Measurements from ENCODE around the gene AFDN.
"Not testable (repeated sequence)": the region's sequence is repeated elsewhere in the genome, so short reads cannot be mapped to it uniquely, and the experiment has no call there.

Gene AFDN

DNA sequence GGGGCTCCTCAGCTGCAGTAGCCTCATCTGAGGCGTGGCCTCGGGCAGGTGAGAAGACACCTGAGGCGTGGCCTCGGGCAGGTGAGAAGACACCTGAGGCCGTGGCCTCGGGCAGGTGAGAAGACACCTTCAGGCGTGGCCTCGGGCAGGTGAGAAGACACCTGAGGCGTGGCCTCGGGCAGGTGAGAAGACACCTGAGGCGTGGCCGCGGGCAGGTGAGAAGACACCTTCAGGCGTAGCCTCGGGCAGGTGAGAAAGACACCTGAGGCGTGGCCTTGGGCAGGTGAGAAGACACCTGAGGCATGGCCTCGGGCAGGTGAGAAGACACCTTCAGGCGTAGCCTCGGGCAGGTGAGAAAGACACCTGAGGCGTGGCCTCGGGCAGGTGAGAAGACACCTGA lies 174.8 kb downstream of the AFDN start:
- not testable (repeated sequence) for ATAC-seq, DNase-seq

DNA sequence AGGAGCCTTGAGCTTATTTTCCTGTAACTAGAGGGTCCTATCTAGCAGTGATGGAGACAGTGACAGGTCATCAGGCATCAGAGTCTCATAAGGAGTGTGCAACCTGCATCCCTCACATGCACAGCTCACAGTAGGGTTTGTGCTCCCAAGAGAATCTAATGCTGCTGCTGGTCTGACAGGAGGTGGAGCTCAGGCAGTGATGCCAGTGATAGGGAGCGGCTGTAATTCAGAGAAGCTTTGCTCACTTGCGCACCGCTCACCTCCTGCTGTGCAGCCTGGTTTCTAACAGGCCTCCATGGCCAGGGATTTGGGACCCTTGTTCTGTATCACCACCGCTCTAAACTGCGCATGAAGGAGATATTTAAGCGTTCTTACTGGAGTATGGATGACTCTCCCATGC lies 176.1 kb downstream of the AFDN start:
- no peak for DNase-seq
- no peak for ATAC-seq

DNA sequence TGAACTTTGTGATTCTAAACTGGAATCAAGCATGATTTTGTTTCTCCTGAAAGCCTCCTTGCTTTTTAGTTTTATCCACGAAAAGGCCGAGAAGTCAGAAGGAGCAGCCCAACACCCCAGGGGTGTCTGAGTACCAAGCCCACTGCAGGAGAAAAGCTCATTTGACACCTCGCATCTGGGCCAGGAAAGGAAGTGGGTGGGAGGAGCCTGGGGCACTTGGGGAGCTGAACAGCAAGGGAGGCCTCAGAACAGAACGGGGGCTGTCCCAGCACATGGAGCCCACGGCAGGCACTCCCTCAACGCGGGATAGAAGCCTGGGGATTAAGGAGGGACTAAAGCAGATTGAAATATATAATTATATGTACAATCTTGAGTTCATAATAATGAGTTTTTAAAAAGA lies 177.3 kb downstream of the AFDN start:
- DNase-seq: no peak
- ATAC-seq: no peak

DNA sequence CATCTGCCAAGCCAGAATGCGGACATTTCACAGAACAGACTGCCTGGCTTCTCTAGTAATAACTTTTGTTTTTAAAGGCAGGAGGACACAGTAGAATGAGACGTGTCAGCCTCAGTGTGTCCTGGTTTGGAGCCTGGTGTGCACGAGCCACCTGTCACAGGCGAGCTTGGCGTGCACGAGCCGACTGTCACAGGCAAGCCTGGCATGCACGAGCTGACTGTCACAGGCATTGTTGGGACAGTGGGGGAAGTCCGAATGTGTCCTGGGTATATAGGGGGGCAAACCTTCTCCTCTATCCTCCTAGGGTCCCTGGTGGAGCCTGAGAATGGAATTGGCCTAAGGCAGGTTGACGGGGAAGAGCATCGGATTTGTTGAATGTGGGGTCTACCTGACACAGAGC lies 178.2 kb downstream of the AFDN start:
- DNase-seq: no peak
- no peak for ATAC-seq

DNA sequence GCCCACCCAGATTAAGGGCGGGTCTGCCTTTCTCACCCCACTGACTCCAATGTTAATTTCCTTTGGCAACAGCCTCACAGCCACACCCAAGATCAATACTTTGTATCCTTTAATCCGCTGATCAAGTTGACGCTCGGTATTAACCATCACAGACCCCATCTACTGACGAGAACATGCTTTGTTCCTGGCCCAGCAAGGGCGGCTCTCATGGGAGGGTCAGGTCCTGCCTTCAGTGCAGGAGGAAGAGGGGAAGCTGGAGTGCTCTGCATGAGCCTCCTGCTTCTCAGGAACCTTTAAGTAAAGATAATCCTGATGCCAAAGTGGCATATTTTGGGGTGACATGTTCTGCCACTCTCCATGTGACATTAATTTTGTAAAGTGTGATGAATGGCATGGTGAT lies 179.1 kb downstream of the AFDN start:
- DNase-seq: no peak
- no peak for ATAC-seq

DNA sequence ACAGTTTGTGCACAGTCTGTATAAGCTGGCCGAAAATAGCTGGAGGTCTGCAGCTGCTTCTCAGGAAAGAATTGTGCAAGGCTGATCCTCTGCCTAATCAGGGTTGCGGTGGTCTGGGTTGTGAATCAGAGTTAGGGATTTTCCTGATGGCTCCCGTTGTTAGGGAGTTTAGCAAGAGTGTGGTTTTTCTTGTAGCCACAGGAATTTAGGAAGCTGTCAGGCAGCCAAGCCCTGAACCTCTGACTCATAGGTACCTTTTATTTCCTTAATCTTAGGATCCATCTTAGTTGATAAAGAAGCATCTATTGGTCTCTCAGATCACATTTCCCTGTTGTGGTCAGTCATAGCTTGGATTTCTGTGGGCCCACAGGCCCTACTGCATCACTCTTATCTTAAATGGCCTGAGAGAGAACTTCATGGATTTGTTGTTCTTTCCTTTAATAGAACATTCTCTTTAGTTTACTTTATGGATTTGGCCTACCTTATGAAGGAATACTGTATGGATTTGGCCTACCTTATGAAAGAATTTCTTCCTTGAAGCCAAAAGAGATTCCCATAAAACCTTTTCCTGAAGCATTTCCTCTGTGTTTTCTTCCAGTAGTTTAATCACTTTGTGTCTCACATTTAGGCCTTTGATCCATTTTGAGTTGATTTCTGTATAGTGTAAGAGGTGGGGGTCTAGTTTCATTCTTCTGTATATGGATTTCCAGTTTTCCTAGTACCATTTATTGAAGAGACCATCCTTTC lies 181.1 kb downstream of the AFDN start:
- ATAC-seq (no peak), DNase-seq (no peak)

DNA sequence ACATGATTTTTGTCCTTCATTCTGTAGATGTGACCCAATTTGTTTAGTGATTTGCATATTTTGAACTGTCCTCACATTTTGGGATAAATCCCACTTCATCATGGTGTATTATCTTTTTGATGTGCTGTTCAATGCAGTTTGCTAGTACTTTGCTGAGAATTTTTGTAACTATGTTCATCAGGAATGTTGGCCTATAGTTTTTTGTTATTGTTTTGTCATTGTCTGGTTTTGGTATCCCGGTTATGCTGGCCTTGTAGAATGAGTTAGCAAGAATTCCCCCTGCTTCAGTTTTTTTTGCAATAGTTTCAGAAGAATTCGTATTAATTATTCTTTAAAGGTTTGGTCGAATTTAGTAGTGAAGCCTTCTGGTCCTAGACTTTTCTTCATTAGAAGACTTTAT lies 182.6 kb downstream of the AFDN start:
- ATAC-seq (no peak), DNase-seq (no peak)

DNA sequence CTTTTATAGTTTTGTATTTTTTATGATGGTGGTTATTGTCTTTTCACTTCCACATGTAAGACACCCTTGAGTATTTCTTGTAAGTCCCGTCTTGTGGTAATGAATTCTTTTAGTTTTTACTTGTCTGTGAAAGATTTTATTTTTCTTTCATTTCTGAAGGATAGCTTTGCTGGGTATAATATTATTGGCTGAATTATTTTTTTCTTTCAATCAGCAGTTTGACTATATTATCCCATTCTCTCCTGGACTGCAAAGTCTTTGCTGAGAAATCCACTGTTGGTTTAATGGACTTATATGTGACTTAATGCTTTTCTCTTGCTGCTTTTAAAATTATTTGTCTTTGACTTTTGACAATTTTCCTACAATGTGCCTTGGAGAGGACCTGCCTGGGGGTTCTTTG lies 184.6 kb downstream of the AFDN start:
- ATAC-seq (no peak), DNase-seq (no peak)

DNA sequence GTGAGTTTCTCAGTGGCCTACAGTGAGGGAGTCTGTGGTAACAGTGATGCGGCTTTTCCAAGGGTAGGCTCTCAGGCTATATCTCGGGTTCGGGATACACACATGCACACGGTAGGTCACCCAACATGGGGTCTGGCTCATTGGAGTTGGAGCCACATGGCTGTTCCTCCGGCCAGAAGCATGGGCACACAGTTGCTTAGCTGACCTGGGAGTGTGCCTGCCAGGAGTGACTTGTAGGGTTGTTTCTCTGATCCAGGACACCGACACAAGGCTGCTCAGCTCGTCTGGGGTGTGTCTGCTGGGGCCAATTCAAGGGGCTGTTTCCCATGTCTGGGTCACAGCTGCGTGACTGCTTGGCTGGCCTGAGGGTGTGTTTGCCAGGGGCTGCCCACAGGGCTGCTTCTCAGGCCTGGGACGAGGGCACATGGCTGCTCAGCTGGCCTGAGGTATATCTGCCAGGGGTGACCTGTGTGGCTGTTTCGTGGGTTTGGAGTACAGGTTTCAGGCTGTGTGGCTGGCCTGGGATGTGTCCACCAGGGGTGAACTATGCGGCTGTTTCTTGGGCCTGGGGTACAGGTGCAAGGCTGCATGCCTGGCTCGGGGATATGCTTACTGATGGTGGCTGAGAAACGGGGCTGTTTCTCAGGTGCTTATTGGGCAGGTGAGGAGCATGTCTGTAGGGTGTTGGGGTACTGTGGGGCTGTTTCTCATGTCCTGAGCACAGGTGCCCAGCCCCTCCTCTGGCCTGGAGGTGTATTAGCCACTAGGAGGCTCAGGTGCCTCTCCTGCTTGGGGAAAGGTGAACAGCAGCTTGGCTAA lies 185.9 kb downstream of the AFDN start:
- ATAC-seq (no peak), DNase-seq (no peak)

DNA sequence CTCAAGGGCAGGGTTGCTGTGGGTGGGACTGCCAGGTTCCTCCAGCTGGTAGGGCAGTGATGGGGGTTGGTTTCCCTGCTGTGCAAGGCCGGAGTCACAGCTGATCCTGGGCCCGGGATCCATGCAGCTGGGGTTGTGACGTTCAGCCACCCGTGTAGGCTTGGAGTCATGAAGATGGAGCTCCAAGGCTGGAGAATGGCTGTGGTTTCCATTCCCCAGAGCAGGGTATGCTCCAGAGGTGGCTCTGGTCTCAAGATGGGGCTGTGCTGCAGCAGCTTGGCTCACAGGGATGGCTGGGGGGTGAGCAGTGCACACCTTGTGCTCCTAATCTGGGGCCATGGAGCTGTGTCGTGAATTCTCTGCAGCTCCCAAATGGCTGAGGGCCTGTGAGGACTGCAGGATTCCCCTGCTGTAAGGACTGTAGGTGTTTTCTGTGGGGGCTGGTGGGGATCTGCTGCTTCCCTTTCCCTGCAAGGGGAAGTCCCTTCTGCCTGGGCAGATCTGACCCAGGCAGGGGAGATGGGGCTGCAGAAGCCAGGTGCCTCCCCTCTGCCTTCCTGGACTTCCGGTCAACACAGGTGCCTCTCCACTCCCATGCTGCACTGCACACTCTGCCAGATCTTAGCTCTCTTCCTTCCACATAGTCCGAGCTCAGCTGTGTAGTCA lies 186.7 kb downstream of the AFDN start:
- ATAC-seq: no peak
- DNase-seq: no peak

DNA sequence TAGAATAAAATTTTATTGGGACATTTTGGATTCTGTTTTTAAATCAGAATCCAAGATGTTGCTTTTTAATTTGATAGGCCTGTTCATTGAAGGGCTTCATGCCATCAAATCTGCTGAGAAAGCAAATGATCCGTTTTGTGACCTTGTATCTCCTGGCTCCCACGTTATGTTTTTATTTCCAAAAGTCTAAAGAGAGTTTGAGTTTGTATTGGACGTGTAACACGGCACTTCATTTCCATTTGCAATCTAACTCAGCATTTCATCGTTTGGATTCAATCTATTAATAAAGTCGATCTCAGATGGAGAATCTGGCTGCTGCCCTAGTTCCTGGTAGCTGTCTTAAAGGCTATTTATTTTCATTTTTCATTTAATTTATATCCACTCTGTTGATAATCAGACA lies 187.7 kb downstream of the AFDN start:
- DNase-seq: no peak
- no peak for ATAC-seq

DNA sequence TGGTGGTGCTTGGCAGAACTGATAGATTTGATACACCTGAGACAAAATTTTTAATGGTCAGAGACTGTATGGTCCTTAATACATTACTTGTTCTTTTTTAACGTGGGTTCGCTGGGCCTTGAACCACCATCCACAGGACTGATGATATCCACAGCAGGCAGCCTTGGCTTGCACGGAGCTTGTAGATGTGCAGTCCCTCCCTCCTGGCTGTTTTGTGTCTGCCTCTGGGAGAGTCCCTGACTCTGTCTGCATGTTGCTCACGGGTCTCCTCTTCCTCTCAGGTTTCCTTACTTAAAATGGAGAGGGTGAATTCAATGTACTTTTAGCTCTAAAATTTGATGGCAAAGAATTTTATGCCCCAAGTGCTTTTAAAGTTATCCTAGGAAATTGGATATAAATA lies 188.3 kb downstream of the AFDN start:
- no peak for DNase-seq
- ATAC-seq: no peak

DNA sequence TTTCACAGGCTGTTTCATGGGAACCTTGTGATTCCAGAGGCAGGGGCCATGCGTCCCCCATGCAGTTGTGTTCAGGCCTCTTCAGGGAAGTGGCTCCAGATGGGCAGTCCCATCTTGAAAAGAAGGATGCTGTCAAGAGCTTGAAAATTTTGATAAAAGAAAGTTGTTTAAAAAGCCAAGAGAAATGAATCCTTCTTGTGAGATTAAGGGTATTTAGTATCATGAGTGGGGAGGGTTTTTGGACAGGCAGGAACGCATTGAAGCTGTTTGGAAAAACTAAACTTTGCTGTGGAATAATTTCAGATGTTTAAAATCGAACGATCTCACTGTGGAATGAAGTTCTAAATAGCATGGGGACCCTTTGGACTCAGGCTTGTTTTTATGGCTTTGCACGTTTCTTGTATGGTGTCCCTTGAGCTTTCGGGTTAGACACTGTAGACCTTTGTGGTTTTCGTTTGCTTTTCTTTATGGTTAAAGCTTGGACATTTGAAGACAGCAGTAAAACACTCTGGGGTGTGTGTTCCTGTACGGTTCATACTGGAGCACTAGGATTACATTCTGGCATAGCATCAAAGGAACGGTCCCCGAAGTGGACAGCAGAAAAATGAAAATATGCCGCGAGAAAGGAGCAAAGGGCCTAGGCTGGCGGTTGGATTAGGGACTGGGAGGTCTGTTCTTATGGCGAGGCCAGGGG lies 188.9 kb downstream of the AFDN start:
- ATAC-seq (no peak), DNase-seq (no peak)

DNA sequence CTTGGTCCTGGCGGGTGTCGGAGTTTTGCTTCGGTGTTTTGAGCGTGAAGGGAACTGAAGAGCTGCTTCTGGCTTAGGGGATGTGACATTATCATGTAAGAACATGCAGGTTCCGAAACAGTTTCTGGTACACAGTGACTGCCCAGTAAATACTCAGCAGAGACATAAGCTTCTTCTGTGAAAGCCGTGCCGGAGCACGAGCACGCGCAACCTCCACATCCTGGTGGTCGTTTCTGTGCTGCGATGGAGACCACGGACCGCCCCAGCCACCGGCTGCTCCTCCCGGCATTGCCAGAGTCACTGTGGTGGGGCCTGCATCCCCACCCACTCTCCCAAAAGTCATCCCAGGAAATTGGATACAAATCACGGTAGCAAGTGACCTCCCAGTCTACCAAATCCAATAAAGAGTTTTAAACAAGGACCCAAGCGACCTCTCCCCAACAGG lies 189.5 kb downstream of the AFDN start:
- DNase-seq (no peak), ATAC-seq (no peak)

DNA sequence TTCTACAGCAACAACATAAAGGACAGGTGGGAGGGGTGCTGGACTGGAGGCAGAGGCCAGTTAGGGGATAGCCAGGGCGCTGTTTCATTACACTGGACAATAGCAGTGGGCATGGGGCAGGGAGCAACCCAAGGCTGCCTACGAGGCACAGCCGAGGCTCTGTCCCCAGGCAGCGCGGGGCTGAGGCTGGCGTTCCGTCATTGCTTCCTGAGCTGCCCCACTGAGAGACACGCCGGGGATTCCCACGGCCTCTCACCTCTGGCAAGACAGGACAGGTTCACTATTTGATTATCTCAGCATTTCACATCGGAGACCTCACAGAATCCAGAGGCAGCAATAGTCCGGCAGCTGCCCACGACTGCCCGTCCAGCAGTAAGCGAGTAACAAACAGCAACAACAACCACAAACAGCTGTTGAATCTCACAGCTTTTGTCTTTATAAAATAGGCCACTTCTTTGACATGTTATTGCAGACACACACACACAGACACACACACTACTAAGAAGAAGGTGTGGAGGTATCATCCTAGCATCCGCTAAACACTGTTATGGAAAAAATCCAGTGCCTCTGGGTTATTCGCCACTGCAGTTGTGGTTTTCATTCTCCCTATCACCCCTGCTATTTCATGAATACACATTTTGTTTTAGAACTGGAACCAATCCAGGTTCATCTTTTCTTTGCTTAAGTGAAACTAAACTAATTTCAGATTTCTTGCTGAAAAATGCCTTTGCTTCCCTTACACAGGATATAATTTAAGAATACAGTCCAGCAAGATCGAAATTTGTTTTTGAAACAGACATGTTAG lies 190.2 kb downstream of the AFDN start:
- ATAC-seq: no peak
- DNase-seq: no peak

DNA sequence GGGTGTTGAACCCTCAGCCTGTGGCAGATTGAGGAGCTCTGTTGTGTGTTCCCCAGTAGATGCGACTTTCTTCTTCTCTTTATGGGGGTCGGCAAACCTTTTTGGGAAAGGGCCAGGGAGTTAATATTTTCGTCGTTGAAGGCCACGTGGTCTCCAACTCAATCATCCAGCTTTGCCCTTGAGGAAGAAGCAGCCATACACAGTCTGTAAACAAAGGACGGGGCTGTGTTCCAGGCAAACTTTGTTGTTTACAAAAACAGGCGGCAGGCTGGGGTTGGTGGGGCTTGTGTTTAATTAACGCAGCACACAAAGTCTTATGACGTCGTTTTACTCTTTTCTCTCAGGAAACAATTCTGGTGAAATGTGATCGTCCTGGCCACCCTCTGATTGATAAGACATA lies 190.9 kb downstream of the AFDN start:
- DNase-seq (no peak), ATAC-seq (no peak)

DNA sequence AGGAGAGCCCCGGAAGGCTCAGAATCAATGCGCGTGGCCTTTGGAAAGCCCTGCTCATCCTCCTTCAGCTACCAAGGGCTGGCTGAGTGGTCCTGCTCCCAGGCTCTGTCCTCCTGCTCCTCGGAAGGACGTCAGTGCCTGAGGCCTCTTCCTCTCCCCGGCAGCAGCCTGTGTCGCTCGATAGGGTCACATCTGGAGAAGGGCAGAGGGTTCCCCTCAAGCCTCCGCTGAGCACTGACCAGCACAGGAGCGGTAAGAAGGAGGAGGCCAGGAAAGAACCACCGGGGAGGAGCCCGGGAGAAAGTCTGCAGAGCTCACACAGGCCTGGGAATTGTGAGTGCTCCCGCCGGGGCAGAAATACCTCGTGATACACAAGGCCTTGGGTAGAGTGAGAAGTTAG lies 192.0 kb downstream of the AFDN start:
- ATAC-seq (no peak), DNase-seq (no peak)

DNA sequence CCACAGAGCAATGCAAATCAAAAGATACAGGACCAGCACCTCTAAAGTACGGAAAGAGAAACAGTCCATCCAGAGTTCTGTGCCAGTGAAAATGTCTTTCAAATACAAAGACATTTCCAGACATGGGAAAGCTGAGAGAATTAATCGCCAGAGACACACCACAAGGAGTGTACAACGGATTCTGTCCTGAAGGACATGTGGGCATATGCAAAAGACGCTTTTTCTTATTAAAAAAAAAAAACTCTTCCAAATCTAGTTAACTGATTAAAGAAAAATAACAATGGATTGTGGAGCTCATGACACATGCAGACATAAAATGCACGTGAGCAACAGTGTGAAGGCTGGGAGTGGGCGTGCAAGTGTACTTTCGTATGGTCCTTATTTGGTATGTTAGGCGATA lies 193.5 kb downstream of the AFDN start:
- DNase-seq: no peak
- ATAC-seq: no peak

DNA sequence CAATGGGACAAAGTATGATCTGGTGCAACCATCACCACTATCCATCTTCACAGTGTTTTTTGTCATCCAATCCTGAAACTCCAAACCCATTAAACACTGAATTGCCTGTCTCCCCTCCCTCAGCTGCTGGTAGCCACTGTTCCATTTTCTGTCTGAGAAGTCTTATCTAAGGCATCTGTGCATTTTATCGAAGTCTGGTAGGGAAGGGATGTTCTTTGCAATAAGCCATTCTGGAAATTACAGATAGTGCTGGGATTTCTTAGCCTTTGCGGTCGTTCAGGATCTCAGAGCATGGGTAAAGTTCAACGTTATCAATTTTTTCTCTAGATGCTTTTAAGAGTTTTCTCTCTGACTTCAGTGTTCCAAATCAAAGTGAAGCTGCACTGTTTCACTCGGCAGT lies 194.9 kb downstream of the AFDN start:
- DNase-seq: no peak
- ATAC-seq: no peak
